Natural killer cell (primary cell): Measurements from ENCODE around the gene PRKRIP1. TPM values are rescaled to one million over a fixed set of nuclear protein-coding genes. Genes with fewer than 3 reads are reported as not detected.

Experiments used
- ATAC-seq, 3 donors: fragments of 150-1000 bp in 2 of 3; fragments of 200-7000 bp in 1 of 3; cut with Tn5 transposase; 1 replicate in 1 of 3; 2 replicates in 2 of 3; pipeline ENCODE4 v1.10.0; 2021; ENCODE audit warnings: mild to moderate bottlenecking in 2 of 3, moderate library complexity in 2 of 3
- DNase-seq, 2 donors: peaks; one replicate each; pipeline versions ENCODE4 v3.0.0 to v3.0.0-alpha.2; 2013 to 2021; ENCODE audit warnings: mixed read lengths in 1 of 2
- H3K27ac ChIP-seq: one replicate; pipeline ENCODE4 v1.5.1; 2013; ENCODE audit warnings: mild to moderate bottlenecking, low read length
- H3K27me3 ChIP-seq: one replicate; pipeline ENCODE4 v1.6.1; 2013; ENCODE audit warnings: low read length; ENCODE audit not compliant: control insufficient read depth, insufficient read depth
- H3K36me3 ChIP-seq: one replicate; pipeline ENCODE4 v1.6.1; 2013; ENCODE audit warnings: low read length; ENCODE audit not compliant: control insufficient read depth, insufficient read depth
- H3K4me1 ChIP-seq: one replicate; pipeline ENCODE4 v1.6.1; 2013; ENCODE audit warnings: low read length; ENCODE audit not compliant: control insufficient read depth, insufficient read depth
- H3K4me3 ChIP-seq: one replicate; pipeline ENCODE4 v1.5.1; 2013; ENCODE audit warnings: low read length
- H3K9me3 ChIP-seq: one replicate; pipeline ENCODE4 v1.6.1; 2013; ENCODE audit warnings: low read length; ENCODE audit not compliant: control insufficient read depth, insufficient read depth
- H3K27ac Mint-ChIP-seq, 2 donors: one replicate each; pipeline ENCODE4 v1.8.0; 2022; ENCODE audit warnings: mild to moderate bottlenecking in 2 of 2, mixed read lengths in 2 of 2, moderate library complexity in 1 of 2
- H3K27me3 Mint-ChIP-seq, 2 donors: one replicate each; pipeline ENCODE4 v1.8.0; 2022; ENCODE audit warnings: low read depth in 2 of 2, mixed read lengths in 2 of 2
- H3K36me3 Mint-ChIP-seq: one replicate; pipeline ENCODE4 v1.8.0; 2022; ENCODE audit warnings: mixed read lengths
- H3K4me1 Mint-ChIP-seq, 2 donors: one replicate each; pipeline ENCODE4 v1.8.0; 2022; ENCODE audit warnings: mixed read lengths in 2 of 2
- H3K4me3 Mint-ChIP-seq: one replicate; pipeline ENCODE4 v1.8.0; 2022; ENCODE audit warnings: mild to moderate bottlenecking, moderate library complexity, mixed read lengths
- H3K9me3 Mint-ChIP-seq, 2 donors: one replicate each; pipeline ENCODE4 v1.8.0; 2022; ENCODE audit warnings: mixed read lengths in 2 of 2
- WGBS: methylation state at CpG from one replicate; pipeline ENCODE4 v1.1.7; 2013; ENCODE audit warnings: missing lambda C conversion rate; ENCODE audit not compliant: insufficient coverage; 5-methylcytosine and 5-hydroxymethylcytosine counted together
- intact Hi-C: fragments of 100-400 bp; cut with micrococcal nuclease; formaldehyde crosslinking; loops from one replicate; pipeline ENCODE4 v1.14.2; 2022
- total RNA-seq, 4 donors: library from RNA; stranded (reverse); fragments of 120-200 nt in 1 of 4; gene quantifications; one replicate each; pipeline versions ENCODE4 v1.2.3 to v1.2.4, GENCODE V29; 2013 to 2022
- TF ChIP-seq, protein P1 (sequence below): fragments of 200-600 bp; IDR thresholded peaks from one replicate; pipeline ENCODE4 v1.8.0; 2022; ENCODE audit warnings: antibody characterized with exemption

PRKRIP1 gene
- total RNA-seq, 3 donors from 2014 or later (not counting 1 experiment from before 2014, with no cell fraction given) = 38.2 to 44.2 (median 39.5) TPM

DNA sequence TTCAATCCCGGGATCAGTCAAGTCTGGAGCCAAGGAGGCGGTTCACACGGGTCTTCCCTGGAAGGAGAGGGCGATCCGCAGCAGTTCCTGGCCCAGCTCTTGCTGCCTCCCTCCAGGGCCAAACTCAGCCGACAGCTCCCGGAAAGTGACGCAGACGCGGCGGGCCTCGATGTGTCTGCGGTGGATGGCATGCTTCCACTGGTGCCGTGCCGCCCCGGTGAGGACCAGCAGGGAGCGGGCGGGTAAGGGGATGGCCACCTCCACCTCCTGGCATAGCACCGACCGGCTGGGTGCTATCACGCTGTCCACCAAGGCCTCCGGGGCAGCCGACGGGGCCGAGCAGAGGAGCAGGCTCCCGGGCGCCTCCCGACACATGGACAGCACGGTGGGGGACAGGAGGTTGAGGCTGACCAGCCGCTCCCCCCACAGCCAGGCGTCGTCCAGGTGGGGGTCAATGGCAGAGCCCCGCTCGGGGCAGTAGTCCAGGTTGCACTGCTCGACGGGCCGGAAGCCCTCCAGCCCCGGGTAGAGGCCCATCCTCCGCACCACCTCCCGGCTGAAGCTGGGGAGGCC lies 61.3 kb downstream of the PRKRIP1 start:
- Mint-ChIP-seq H3K27ac (no peak overlapping the region), H3K4me1 (peaks cover 0 to 12% of the 10 kb centered on the region in 2 donors), H3K9me3 (no peaks in the 10 kb centered on the region), H3K4me3 (no peak overlapping the region), H3K36me3 (no peaks in the 10 kb centered on the region), H3K27me3 (no peaks in the 10 kb centered on the region)
- no peak for DNase-seq
- no peak for ATAC-seq
- Histone ChIP-seq H3K27ac (no peak overlapping the region), H3K9me3 (no peaks in the 10 kb centered on the region), H3K36me3 (peaks cover 23% of the 10 kb centered on the region), H3K4me1 (no peaks in the 10 kb centered on the region), H3K4me3 (no peak overlapping the region), H3K27me3 (no peaks in the 10 kb centered on the region)
- TF ChIP-seq, protein P1, sequence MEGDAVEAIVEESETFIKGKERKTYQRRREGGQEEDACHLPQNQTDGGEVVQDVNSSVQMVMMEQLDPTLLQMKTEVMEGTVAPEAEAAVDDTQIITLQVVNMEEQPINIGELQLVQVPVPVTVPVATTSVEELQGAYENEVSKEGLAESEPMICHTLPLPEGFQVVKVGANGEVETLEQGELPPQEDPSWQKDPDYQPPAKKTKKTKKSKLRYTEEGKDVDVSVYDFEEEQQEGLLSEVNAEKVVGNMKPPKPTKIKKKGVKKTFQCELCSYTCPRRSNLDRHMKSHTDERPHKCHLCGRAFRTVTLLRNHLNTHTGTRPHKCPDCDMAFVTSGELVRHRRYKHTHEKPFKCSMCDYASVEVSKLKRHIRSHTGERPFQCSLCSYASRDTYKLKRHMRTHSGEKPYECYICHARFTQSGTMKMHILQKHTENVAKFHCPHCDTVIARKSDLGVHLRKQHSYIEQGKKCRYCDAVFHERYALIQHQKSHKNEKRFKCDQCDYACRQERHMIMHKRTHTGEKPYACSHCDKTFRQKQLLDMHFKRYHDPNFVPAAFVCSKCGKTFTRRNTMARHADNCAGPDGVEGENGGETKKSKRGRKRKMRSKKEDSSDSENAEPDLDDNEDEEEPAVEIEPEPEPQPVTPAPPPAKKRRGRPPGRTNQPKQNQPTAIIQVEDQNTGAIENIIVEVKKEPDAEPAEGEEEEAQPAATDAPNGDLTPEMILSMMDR = no peak
- 95% methylated on average over 40 of the region's 40 CpGs for WGBS
- intact Hi-C loops = no loop called here

DNA sequence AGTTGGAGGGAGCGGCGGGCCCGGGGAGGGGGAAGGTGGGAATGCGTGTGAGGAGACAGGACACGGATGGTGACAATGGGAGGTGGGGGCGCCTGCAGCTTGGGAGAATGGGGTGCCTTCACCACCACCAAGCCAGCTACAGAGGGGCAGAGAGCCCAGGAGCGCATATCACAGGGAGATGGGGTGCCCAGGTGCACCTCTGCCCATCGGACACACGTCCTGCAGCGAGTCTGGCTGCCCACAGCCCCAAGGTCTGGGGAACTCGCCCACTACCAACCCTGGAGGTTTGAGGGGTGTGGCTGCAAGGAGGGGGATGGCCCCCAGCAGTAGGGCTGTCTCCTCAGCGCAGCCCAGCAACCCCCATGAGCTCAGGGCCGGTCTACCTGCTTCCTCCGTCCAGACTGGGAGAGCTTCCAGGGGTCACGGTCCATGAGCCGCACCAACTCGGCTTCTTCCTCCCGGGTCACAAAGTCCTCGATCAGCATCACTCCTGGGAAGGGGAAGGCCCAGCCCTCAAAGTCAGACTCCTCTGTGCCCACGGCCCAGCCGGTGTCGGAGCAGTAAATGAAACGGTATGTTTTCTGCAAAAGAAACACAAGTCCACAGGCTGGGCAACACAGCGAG lies 63.2 kb downstream of the PRKRIP1 start:
- Histone ChIP-seq H3K4me3 (no peak overlapping the region), H3K36me3 (peaks cover 23% of the 10 kb centered on the region), H3K9me3 (no peaks in the 10 kb centered on the region), H3K4me1 (peaks cover 11% of the 10 kb centered on the region), H3K27me3 (no peaks in the 10 kb centered on the region), H3K27ac (no peak overlapping the region)
- no peaks in the 10 kb centered on the region for H3K36me3 Mint-ChIP-seq
- H3K4me1 Mint-ChIP-seq = peaks cover 8 to 25% of the 10 kb centered on the region in 2 donors
- no peaks in the 10 kb centered on the region for H3K27me3 Mint-ChIP-seq
- 94% methylated on average over 22 of the region's 24 CpGs for WGBS
- intact Hi-C loops = no loop called here
- H3K9me3 Mint-ChIP-seq = no peaks in the 10 kb centered on the region
- ATAC-seq = no peak
- DNase-seq = no peak
- TF ChIP-seq, protein P1 = no peak
- no peak overlapping the region for H3K27ac Mint-ChIP-seq
- no peak overlapping the region for H3K4me3 Mint-ChIP-seq

DNA sequence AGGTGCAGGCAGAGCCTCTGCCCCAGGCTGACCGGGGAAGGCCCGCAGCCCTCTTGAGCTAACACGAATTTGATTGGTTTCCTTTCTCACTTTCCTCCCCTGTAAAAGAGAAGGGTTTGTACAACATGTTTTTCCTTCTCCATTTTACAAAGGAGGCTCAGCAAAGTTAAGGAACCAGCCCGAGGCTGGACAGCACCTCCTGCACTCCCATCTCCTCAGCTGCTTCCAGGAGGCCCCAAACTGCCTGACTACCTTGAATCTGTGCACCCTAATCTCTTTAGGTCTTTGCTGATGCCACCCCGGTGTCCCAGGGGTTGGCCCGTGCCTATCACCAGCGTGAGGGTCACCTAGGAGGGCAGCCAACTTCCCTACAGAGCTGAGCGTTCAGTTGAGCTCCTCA lies 64.3 kb downstream of the PRKRIP1 start:
- Histone ChIP-seq H3K4me1 (peaks cover 19% of the 10 kb centered on the region), H3K9me3 (no peaks in the 10 kb centered on the region), H3K27me3 (no peaks in the 10 kb centered on the region), H3K27ac (no peak overlapping the region), H3K36me3 (peaks cover 19% of the 10 kb centered on the region), H3K4me3 (no peak overlapping the region)
- Mint-ChIP-seq H3K27ac (no peak overlapping the region), H3K9me3 (no peaks in the 10 kb centered on the region), H3K36me3 (no peaks in the 10 kb centered on the region), H3K4me1 (peaks cover 8 to 33% of the 10 kb centered on the region in 2 donors), H3K27me3 (no peaks in the 10 kb centered on the region), H3K4me3 (no peak overlapping the region)
- WGBS = 91% methylated on average over 8 of the region's 8 CpGs
- TF ChIP-seq, protein P1 = no peak
- DNase-seq (no peak), ATAC-seq (no peak)
- intact Hi-C loops = loop anchor here (5.0 kb wide), 1 partner anchor 43 kb away; no protein-coding TSS in a partner anchor
